Nephron progenitor cell (in vitro differentiated cells): ENCODE results near the gene TM4SF18.

Experiments used
- DNase-seq: peaks from one replicate; pipeline ENCODE4 v3.0.0; 2021
- H3K27ac Mint-ChIP-seq: 2 replicates; pipeline ENCODE4 v1.8.0; 2021; ENCODE audit warnings: mild to moderate bottlenecking, moderate library complexity, mixed read lengths
- H3K27me3 Mint-ChIP-seq: 2 replicates; pipeline ENCODE4 v1.8.0; 2021; ENCODE audit warnings: mild to moderate bottlenecking, low read depth, mixed read lengths; ENCODE audit not compliant: poor library complexity
- H3K36me3 Mint-ChIP-seq: 2 replicates; pipeline ENCODE4 v1.8.0; 2021; ENCODE audit warnings: low read depth, mixed read lengths
- H3K4me1 Mint-ChIP-seq: 2 replicates; pipeline ENCODE4 v1.8.0; 2021; ENCODE audit warnings: mixed read lengths
- H3K4me3 Mint-ChIP-seq: 2 replicates; pipeline ENCODE4 v1.8.0; 2021; ENCODE audit warnings: mild to moderate bottlenecking, moderate library complexity, mixed read lengths
- H3K9me3 Mint-ChIP-seq: 2 replicates; pipeline ENCODE4 v1.8.0; 2021; ENCODE audit warnings: mild to moderate bottlenecking, moderate library complexity, mixed read lengths
- CTCF ChIP-seq: fragments of 200-600 bp; sonication (generic); IDR thresholded peaks from 2 replicates; pipeline ENCODE4 v1.5.0; 2021; ENCODE audit warnings: antibody characterized with exemption

TM4SF18 gene

GRCh38 chr3:149269687-149270086 is 63.7 kb downstream of the TM4SF18 start:
- no peak overlapping the region for H3K4me3 Mint-ChIP-seq
- no peak overlapping the region for H3K27ac Mint-ChIP-seq
- TF ChIP-seq CTCF: no peak
- H3K27me3 Mint-ChIP-seq: no peaks in the 10 kb centered on the region
- no peaks in the 10 kb centered on the region for H3K4me1 Mint-ChIP-seq
- DNase-seq: no peak
- no peaks in the 10 kb centered on the region for H3K9me3 Mint-ChIP-seq
- H3K36me3 Mint-ChIP-seq: no peaks in the 10 kb centered on the region
